GM19240 (cell line): Measurements from ENCODE around the gene CSF1.
"Not testable (repeated sequence)": the region's sequence is repeated elsewhere in the genome, so short reads cannot be mapped to it uniquely, and the experiment has no call there.

Experiments
- DNase-seq: peaks from one replicate; pipeline ENCODE4 v3.0.0; 2011; ENCODE audit warnings: low spot score; ENCODE audit not compliant: insufficient read length

Gene CSF1

GRCh38 chr1:109937738-109938137 lies 27.1 kb downstream of the CSF1 start:
- no peak for DNase-seq

- no peak for DNase-seq
These were observed 27.9 kb downstream of the CSF1 start for GRCh38 chr1:109938556-109938955.

- no peak for DNase-seq
These were observed 31.8 kb downstream of the CSF1 start for GRCh38 chr1:109942434-109942833.

- no peak for DNase-seq
These were observed 33.9 kb downstream of the CSF1 start for GRCh38 chr1:109944541-109944940.

GRCh38 chr1:109946511-109946910 lies 35.9 kb downstream of the CSF1 start:
- no peak for DNase-seq

GRCh38 chr1:109947582-109948284 lies 37.1 kb downstream of the CSF1 start:
- no peak for DNase-seq

- DNase-seq: no peak
These were observed 37.6 kb downstream of the CSF1 start for GRCh38 chr1:109948285-109948630.

- DNase-seq: no peak
These were observed 39.4 kb downstream of the CSF1 start for GRCh38 chr1:109950038-109950437.

GRCh38 chr1:109950509-109950908 lies 39.9 kb downstream of the CSF1 start:
- DNase-seq: no peak

- not testable (repeated sequence) for DNase-seq
These were observed 40.9 kb downstream of the CSF1 start for GRCh38 chr1:109951501-109951900.

- no peak for DNase-seq
These were observed 43.4 kb downstream of the CSF1 start for GRCh38 chr1:109954041-109954512.

GRCh38 chr1:109959632-109959973 lies 49.0 kb downstream of the CSF1 start:
- no peak for DNase-seq

GRCh38 chr1:109959974-109960744 lies 49.5 kb downstream of the CSF1 start:
- DNase-seq: no peak

- no peak for DNase-seq
These were observed 50.1 kb downstream of the CSF1 start for GRCh38 chr1:109960745-109961094.

- DNase-seq: no peak
These were observed 53.2 kb downstream of the CSF1 start for GRCh38 chr1:109963864-109964263.

- no peak for DNase-seq
These were observed 58.6 kb downstream of the CSF1 start for GRCh38 chr1:109969146-109969829.

- DNase-seq: no peak
These were observed 59.3 kb downstream of the CSF1 start for GRCh38 chr1:109969907-109970306.

- DNase-seq: no peak
These were observed 60.9 kb downstream of the CSF1 start for GRCh38 chr1:109971559-109971958.

- no peak for DNase-seq
These were observed 63.5 kb downstream of the CSF1 start for GRCh38 chr1:109974191-109974590.

- no peak for DNase-seq
These were observed 65.1 kb downstream of the CSF1 start for GRCh38 chr1:109975718-109976117.

GRCh38 chr1:109976762-109977161 lies 66.1 kb downstream of the CSF1 start:
- DNase-seq: no peak

GRCh38 chr1:109977225-109977624 lies 66.6 kb downstream of the CSF1 start:
- no peak for DNase-seq
